ENCODE data around the gene RCOR2. TPM values are rescaled to one million over a fixed set of nuclear protein-coding genes. Genes with fewer than 3 reads are reported as not detected.

RCOR2 gene
- total and polyA plus RNA-seq, 2 of the 13 experiments (the other 11 are each of a cell fraction or from before 2014, with no cell fraction given) = 8.3 to 8.5 TPM

- TF ChIP-seq THAP7 (CRISPR knock-in tag; IDR thresholded peaks at IDR 0.05) = no peak
- TF ChIP-seq NCOA5 (CRISPR knock-in tag; IDR thresholded peaks at IDR 0.05) = no peak
- no peak for TF ChIP-seq FOXM1 (CRISPR knock-in tag; IDR thresholded peaks at IDR 0.05)
- TF ChIP-seq USF2 (IDR thresholded peaks at IDR 0.05; ENCODE audit: low read depth, low read length) = no peak
- no peak for TF ChIP-seq USF2 (CRISPR knock-in tag; IDR thresholded peaks at IDR 0.05; ENCODE audit: borderline replicate concordance)
- no peak for TF ChIP-seq ZBTB8A (CRISPR knock-in tag; IDR thresholded peaks at IDR 0.05; ENCODE audit: borderline replicate concordance, low read depth)
- peak; percentile 69 for TF ChIP-seq SALL1 (CRISPR knock-in tag; IDR thresholded peaks at IDR 0.05)
- no peak for TF ChIP-seq KDM2A (CRISPR knock-in tag; IDR thresholded peaks at IDR 0.05; ENCODE audit: borderline replicate concordance, low read depth)
- no peak for TF ChIP-seq DR1 (CRISPR knock-in tag; IDR thresholded peaks at IDR 0.05)
- no peak for TF ChIP-seq KIAA2018 (CRISPR knock-in tag; IDR thresholded peaks at IDR 0.05; ENCODE audit: borderline replicate concordance)
- TF ChIP-seq BCL3 (CRISPR knock-in tag; IDR thresholded peaks at IDR 0.05) = no peak
- no peak for TF ChIP-seq E2F2 (CRISPR knock-in tag; IDR thresholded peaks at IDR 0.05; ENCODE audit: borderline replicate concordance)
- no peak for TF ChIP-seq ADNP (CRISPR knock-in tag; IDR thresholded peaks at IDR 0.05)
These were observed 28.0 kb upstream of the RCOR2 start (continued) for GRCh38 chr11:63944987-63945386.

Data from HepG2 (cell line).